ENCODE data around the gene LINC00632. TPM values are rescaled to one million over a fixed set of nuclear protein-coding genes. Genes with fewer than 3 reads are reported as not detected.
A peak's percentile ranks its signal among the peaks of the same experiment; 100 is the strongest.

The LINC00632 gene
- total RNA-seq, 4 donors from 2014 or later: 10.3 to 64.4 (median 17.5) TPM

GRCh38 chrX:140713174-140713539 is 3.6 kb downstream of the LINC00632 start:
- Histone ChIP-seq H3K4me1 (no peaks in the 10 kb centered on the region), H3K36me3 (no peaks in the 10 kb centered on the region), H3K27me3 (no peaks in the 10 kb centered on the region), H3K9me3 (no peaks in the 10 kb centered on the region), H3K27ac (no peak overlapping the region), H3K4me3 (peak overlapping the region in 1 of 4 donors; percentile 12)
- TF ChIP-seq CTCF (IDR thresholded peaks at IDR 0.05) (no peak), POLR2A (IDR thresholded peaks at IDR 0.05) (no peak)
- DNase-seq: no peak

- Histone ChIP-seq H3K4me3 (no peak overlapping the region), H3K27ac (no peak overlapping the region), H3K36me3 (no peaks in the 10 kb centered on the region), H3K4me1 (no peaks in the 10 kb centered on the region), H3K9me3 (no peaks in the 10 kb centered on the region), H3K27me3 (no peaks in the 10 kb centered on the region)
- DNase-seq: no peak
- no peak for TF ChIP-seq POLR2A (IDR thresholded peaks at IDR 0.05)
- TF ChIP-seq CTCF (IDR thresholded peaks at IDR 0.05): no peak
Measured at GRCh38 chrX:140715787-140716186, 6.2 kb downstream of the LINC00632 start.

GRCh38 chrX:140723121-140723715 is 13.7 kb downstream of the LINC00632 start:
- no peaks in the 10 kb centered on the region for H3K4me1 ChIP-seq
- TF ChIP-seq POLR2A (IDR thresholded peaks at IDR 0.05): no peak
- no peak for TF ChIP-seq CTCF (IDR thresholded peaks at IDR 0.05)
- no peaks in the 10 kb centered on the region for H3K36me3 ChIP-seq
- H3K4me3 ChIP-seq: no peak overlapping the region
- no peaks in the 10 kb centered on the region for H3K27me3 ChIP-seq
- no peak for DNase-seq
- H3K27ac ChIP-seq: no peak overlapping the region
- no peaks in the 10 kb centered on the region for H3K9me3 ChIP-seq

GRCh38 chrX:140724309-140724708 is 14.8 kb downstream of the LINC00632 start:
- TF ChIP-seq POLR2A (IDR thresholded peaks at IDR 0.05) (no peak), CTCF (IDR thresholded peaks at IDR 0.05) (no peak)
- no peaks in the 10 kb centered on the region for H3K27me3 ChIP-seq
- H3K36me3 ChIP-seq: no peaks in the 10 kb centered on the region
- no peaks in the 10 kb centered on the region for H3K4me1 ChIP-seq
- no peak for DNase-seq
- H3K4me3 ChIP-seq: no peak overlapping the region
- no peaks in the 10 kb centered on the region for H3K9me3 ChIP-seq
- no peak overlapping the region for H3K27ac ChIP-seq

GRCh38 chrX:140724736-140725135 is 15.2 kb downstream of the LINC00632 start:
- TF ChIP-seq CTCF (IDR thresholded peaks at IDR 0.05) (no peak), POLR2A (IDR thresholded peaks at IDR 0.05) (no peak)
- DNase-seq: no peak

GRCh38 chrX:140725500-140725899 is 15.9 kb downstream of the LINC00632 start:
- Histone ChIP-seq H3K9me3 (no peaks in the 10 kb centered on the region), H3K36me3 (no peaks in the 10 kb centered on the region), H3K4me3 (no peak overlapping the region), H3K27me3 (no peaks in the 10 kb centered on the region), H3K4me1 (no peaks in the 10 kb centered on the region), H3K27ac (no peak overlapping the region)
- TF ChIP-seq CTCF (IDR thresholded peaks at IDR 0.05) (no peak), POLR2A (IDR thresholded peaks at IDR 0.05) (no peak)
- DNase-seq: no peak

More at GRCh38 chrX:140724736-140725135, 15.2 kb downstream of the LINC00632 start:
- Histone ChIP-seq H3K36me3 (no peaks in the 10 kb centered on the region), H3K4me3 (no peak overlapping the region), H3K9me3 (no peaks in the 10 kb centered on the region), H3K4me1 (no peaks in the 10 kb centered on the region), H3K27me3 (no peaks in the 10 kb centered on the region), H3K27ac (no peak overlapping the region)
